HEK293 (cell line): ENCODE measurements around the gene LRP1.

Experiments
- CTCF ChIA-PET: fragments of 350-600 bp; formaldehyde crosslinking; extraction: SDS; loops from one replicate; lab custom pipeline; 2021; ENCODE audit warnings: antibody characterized with exemption; lab: Yijun Ruan, JAX
- POLR2A ChIA-PET: fragments of 300-600 bp; formaldehyde crosslinking; extraction: SDS; loops from one replicate; lab custom pipeline; 2020; ENCODE audit warnings: antibody characterized with exemption, inconsistent platforms; lab: Yijun Ruan, JAX
- H3K27ac ChIP-seq: fragments of 200-500 bp; sonication (Bioruptor generic); 2 replicates; pipeline ENCODE4 v1.5.1; 2014; ENCODE audit warnings: low read depth, low read length, control low read depth, inconsistent platforms; ENCODE audit errors: extremely low read depth
- H3K36me3 ChIP-seq, 2 experiments: fragments of 200-500 bp in 1 of 2; sonication (Bioruptor generic) in 1 of 2; 1 replicate in 1 of 2; 2 replicates in 1 of 2; pipeline ENCODE4 v1.5.1; 2014 to 2017; ENCODE audit warnings: inconsistent platforms in 2 of 2, low read length in 2 of 2; ENCODE audit not compliant: control insufficient read depth in 2 of 2, insufficient read depth in 1 of 2
- H3K4me1 ChIP-seq: fragments of 200-500 bp; sonication (Bioruptor generic); 2 replicates; pipeline ENCODE4 v1.5.1; 2014; ENCODE audit warnings: mild to moderate bottlenecking, low read length, inconsistent platforms; ENCODE audit not compliant: control insufficient read depth, insufficient read depth
- H3K4me3 ChIP-seq: 2 replicates; pipeline ENCODE4 v1.5.1; 2011; ENCODE audit warnings: low read depth, mild to moderate bottlenecking, control low read depth, low read length, moderate library complexity
- H3K9me3 ChIP-seq: fragments of 200-500 bp; sonication (Bioruptor generic); 2 replicates; pipeline ENCODE4 v1.5.1; 2014; ENCODE audit warnings: low read depth, low read length, inconsistent platforms; ENCODE audit not compliant: control insufficient read depth, insufficient read depth
- GLI2 ChIP-seq: fragments of 450-650 bp; formaldehyde crosslinking; IDR thresholded peaks from 2 replicates; pipeline ENCODE4; 2017; ENCODE audit warnings: missing biosample characterization, missing genetic modification characterization, low read depth, borderline replicate concordance
- KLF16 ChIP-seq: fragments of 450-650 bp; formaldehyde crosslinking; IDR thresholded peaks from 2 replicates; pipeline ENCODE4 v1.5.1; 2017; ENCODE audit warnings: missing biosample characterization, missing genetic modification characterization
- KLF8 ChIP-seq: fragments of 450-650 bp; formaldehyde crosslinking; IDR thresholded peaks from 2 replicates; pipeline ENCODE4 v1.5.1; 2016; ENCODE audit warnings: missing biosample characterization, missing genetic modification characterization
- REPIN1 ChIP-seq: fragments of 450-650 bp; formaldehyde crosslinking; IDR thresholded peaks from 2 replicates; pipeline ENCODE4 v1.5.1; 2017; ENCODE audit warnings: missing biosample characterization, missing genetic modification characterization, low read depth
- REST ChIP-seq: fragments of 450-650 bp; formaldehyde crosslinking; IDR thresholded peaks from 2 replicates; pipeline ENCODE4 v1.5.1; 2016; ENCODE audit warnings: missing biosample characterization, missing genetic modification characterization
- SCRT1 ChIP-seq: fragments of 450-650 bp; formaldehyde crosslinking; IDR thresholded peaks from 2 replicates; pipeline ENCODE4 v1.5.1; 2016; ENCODE audit warnings: missing biosample characterization, missing genetic modification characterization, borderline replicate concordance
- ZBTB11 ChIP-seq: fragments of 450-650 bp; formaldehyde crosslinking; conservative IDR thresholded peaks from 2 replicates; pipeline ENCODE4 v1.5.1; 2016; ENCODE audit warnings: low read depth, missing biosample characterization, missing genetic modification characterization
- ZFP37 ChIP-seq: fragments of 450-650 bp; formaldehyde crosslinking; IDR thresholded peaks from 2 replicates; pipeline ENCODE4 v1.5.1; 2016; ENCODE audit warnings: missing biosample characterization, missing genetic modification characterization
- ZNF121 ChIP-seq: fragments of 450-650 bp; formaldehyde crosslinking; IDR thresholded peaks from 2 replicates; pipeline ENCODE4 v1.5.1; 2016; ENCODE audit warnings: missing biosample characterization, missing genetic modification characterization
- ZNF18 ChIP-seq: fragments of 450-650 bp; formaldehyde crosslinking; IDR thresholded peaks from 2 replicates; pipeline ENCODE4 v1.5.1; 2016; ENCODE audit warnings: missing biosample characterization, missing genetic modification characterization
- ZNF792 ChIP-seq: fragments of 450-650 bp; formaldehyde crosslinking; IDR thresholded peaks from 2 replicates; pipeline ENCODE4 v1.5.1; 2016; ENCODE audit warnings: missing biosample characterization, missing genetic modification characterization
- ZSCAN23 ChIP-seq: fragments of 450-650 bp; formaldehyde crosslinking; IDR thresholded peaks from 2 replicates; pipeline ENCODE4 v1.5.1; 2016; ENCODE audit warnings: missing biosample characterization, missing genetic modification characterization
- TF ChIP-seq, protein P1 (sequence below): fragments of 450-650 bp; formaldehyde crosslinking; optimal IDR thresholded peaks from 2 replicates; pipeline ENCODE3; 2016; ENCODE audit warnings: missing biosample characterization, mild to moderate bottlenecking, missing genetic modification characterization
- TF ChIP-seq, protein P2 (sequence below): fragments of 450-650 bp; formaldehyde crosslinking; IDR thresholded peaks from 2 replicates; pipeline ENCODE4 v1.5.1; 2016; ENCODE audit warnings: missing biosample characterization, missing genetic modification characterization
- TF ChIP-seq, protein P3 (sequence below): fragments of 450-650 bp; formaldehyde crosslinking; IDR thresholded peaks from 2 replicates; pipeline ENCODE4 v1.5.1; 2016; ENCODE audit warnings: missing biosample characterization, missing genetic modification characterization
- TF ChIP-seq, protein P4 (sequence below): fragments of 450-650 bp; formaldehyde crosslinking; IDR thresholded peaks from 2 replicates; pipeline ENCODE4 v1.5.1; 2016; ENCODE audit warnings: missing biosample characterization, missing genetic modification characterization
- TF ChIP-seq, protein P5 (sequence below): fragments of 450-650 bp; formaldehyde crosslinking; IDR thresholded peaks from 2 replicates; pipeline ENCODE4 v1.5.1; 2017; ENCODE audit warnings: missing biosample characterization, missing genetic modification characterization

The LRP1 gene

DNA sequence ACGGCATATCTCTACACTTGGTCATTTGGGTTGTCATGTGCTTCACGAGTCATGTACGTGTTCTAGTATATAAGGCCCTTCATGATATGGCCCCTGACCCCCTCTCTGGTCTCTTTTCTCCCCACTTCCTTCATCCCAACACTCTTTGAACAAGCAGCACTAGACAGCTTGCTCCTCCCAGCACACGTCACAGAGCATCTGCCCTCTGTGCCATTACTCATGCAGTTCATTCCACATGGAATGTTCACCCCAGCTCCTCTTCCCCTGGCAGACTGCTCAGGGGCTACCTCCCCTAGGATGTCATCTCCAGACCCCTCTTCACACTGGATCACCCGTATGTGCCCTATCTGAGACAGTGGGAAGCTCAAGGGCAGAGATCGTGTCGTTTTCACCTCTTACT is 33.2 kb downstream of the LRP1 start:
- TF ChIP-seq KLF16 (tag by site-specific recombination) (no peak), GLI2 (tag by site-specific recombination) (no peak), ZSCAN23 (tag by site-specific recombination) (no peak), ZFP37 (tag by site-specific recombination) (no peak), ZNF121 (tag by site-specific recombination) (no peak), SCRT1 (tag by site-specific recombination) (no peak), REST (tag by site-specific recombination) (no peak)
- ChIA-PET CTCF (interaction anchor here (0.6 to 1.6 kb wide), 3 partner anchors 8 to 87 kb away, joined by 4 to 5 read pairs (median 4); no protein-coding TSS in a partner anchor), POLR2A (interaction anchor here (0.7 kb wide), 1 partner anchor 14 kb away, joined by 3 read pairs; no protein-coding TSS in a partner anchor)
- Histone ChIP-seq H3K4me1 (no peaks in the 10 kb centered on the region), H3K4me3 (no peak overlapping the region), H3K36me3 (peaks cover 4 to 93% of the 10 kb centered on the region in 2 experiments; a peak in 2 of 3 replicates), H3K9me3 (no peaks in the 10 kb centered on the region), H3K27ac (no peak overlapping the region)

DNA sequence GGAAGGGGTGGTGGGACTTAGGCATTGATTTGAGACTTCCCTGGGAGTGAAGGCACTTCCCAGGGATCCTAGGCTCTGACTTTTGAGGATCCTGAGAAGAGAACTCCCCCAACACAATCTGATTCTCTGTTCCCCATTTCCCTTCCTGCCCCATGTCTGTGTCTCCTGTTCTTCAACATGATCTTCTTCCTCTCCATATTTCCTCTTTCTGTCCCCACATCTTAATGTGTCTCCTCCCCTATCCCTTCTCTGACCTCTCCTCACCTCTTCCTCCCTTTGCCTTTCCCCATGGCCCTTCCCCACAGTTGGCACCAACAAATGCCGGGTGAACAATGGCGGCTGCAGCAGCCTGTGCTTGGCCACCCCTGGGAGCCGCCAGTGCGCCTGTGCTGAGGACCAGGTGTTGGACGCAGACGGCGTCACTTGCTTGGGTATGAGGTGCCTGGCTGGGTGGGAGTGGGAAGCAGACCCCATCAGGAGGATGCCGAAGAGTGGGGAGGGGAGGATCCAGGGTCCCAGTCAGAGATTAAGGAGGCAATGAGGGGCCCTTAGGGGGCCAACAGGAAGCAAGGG is 34.4 kb downstream of the LRP1 start:
- TF ChIP-seq KLF8 (tag by site-specific recombination) (no peak), ZNF18 (no peak), ZNF792 (tag by site-specific recombination) (no peak), REPIN1 (tag by site-specific recombination) (no peak), ZBTB11 (tag by site-specific recombination) (no peak)
- TF ChIP-seq, protein P1, sequence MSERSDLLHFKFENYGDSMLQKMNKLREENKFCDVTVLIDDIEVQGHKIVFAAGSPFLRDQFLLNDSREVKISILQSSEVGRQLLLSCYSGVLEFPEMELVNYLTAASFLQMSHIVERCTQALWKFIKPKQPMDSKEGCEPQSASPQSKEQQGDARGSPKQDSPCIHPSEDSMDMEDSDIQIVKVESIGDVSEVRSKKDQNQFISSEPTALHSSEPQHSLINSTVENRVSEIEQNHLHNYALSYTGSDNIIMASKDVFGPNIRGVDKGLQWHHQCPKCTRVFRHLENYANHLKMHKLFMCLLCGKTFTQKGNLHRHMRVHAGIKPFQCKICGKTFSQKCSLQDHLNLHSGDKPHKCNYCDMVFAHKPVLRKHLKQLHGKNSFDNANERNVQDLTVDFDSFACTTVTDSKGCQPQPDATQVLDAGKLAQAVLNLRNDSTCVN (tag by site-specific recombination), result no peak
- TF ChIP-seq, protein P2, sequence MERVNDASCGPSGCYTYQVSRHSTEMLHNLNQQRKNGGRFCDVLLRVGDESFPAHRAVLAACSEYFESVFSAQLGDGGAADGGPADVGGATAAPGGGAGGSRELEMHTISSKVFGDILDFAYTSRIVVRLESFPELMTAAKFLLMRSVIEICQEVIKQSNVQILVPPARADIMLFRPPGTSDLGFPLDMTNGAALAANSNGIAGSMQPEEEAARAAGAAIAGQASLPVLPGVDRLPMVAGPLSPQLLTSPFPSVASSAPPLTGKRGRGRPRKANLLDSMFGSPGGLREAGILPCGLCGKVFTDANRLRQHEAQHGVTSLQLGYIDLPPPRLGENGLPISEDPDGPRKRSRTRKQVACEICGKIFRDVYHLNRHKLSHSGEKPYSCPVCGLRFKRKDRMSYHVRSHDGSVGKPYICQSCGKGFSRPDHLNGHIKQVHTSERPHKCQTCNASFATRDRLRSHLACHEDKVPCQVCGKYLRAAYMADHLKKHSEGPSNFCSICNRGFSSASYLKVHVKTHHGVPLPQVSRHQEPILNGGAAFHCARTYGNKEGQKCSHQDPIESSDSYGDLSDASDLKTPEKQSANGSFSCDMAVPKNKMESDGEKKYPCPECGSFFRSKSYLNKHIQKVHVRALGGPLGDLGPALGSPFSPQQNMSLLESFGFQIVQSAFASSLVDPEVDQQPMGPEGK, result no peak
- TF ChIP-seq, protein P3, sequence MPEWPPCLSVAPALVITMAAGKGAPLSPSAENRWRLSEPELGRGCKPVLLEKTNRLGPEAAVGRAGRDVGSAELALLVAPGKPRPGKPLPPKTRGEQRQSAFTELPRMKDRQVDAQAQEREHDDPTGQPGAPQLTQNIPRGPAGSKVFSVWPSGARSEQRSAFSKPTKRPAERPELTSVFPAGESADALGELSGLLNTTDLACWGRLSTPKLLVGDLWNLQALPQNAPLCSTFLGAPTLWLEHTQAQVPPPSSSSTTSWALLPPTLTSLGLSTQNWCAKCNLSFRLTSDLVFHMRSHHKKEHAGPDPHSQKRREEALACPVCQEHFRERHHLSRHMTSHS (tag by site-specific recombination), result no peak
- TF ChIP-seq, protein P4, sequence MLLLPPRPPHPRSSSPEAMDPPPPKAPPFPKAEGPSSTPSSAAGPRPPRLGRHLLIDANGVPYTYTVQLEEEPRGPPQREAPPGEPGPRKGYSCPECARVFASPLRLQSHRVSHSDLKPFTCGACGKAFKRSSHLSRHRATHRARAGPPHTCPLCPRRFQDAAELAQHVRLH (tag by site-specific recombination), result no peak
- TF ChIP-seq, protein P5, sequence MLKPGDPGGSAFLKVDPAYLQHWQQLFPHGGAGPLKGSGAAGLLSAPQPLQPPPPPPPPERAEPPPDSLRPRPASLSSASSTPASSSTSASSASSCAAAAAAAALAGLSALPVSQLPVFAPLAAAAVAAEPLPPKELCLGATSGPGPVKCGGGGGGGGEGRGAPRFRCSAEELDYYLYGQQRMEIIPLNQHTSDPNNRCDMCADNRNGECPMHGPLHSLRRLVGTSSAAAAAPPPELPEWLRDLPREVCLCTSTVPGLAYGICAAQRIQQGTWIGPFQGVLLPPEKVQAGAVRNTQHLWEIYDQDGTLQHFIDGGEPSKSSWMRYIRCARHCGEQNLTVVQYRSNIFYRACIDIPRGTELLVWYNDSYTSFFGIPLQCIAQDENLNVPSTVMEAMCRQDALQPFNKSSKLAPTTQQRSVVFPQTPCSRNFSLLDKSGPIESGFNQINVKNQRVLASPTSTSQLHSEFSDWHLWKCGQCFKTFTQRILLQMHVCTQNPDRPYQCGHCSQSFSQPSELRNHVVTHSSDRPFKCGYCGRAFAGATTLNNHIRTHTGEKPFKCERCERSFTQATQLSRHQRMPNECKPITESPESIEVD, result no peak
- Histone ChIP-seq H3K4me1 (no peaks in the 10 kb centered on the region), H3K9me3 (no peaks in the 10 kb centered on the region), H3K36me3 (peaks cover 4 to 94% of the 10 kb centered on the region in 2 experiments; a peak in 2 of 3 replicates), H3K27ac (no peak overlapping the region), H3K4me3 (no peak overlapping the region)
- ChIA-PET CTCF (interaction anchor here (0.6 to 1.6 kb wide), 2 partner anchors 38 to 154 kb away, joined by 3 to 5 read pairs; no protein-coding TSS in a partner anchor), POLR2A (no interaction called here)
